HepG2 (cell line): ENCODE measurements around the gene GPATCH3. TPM values are rescaled to one million over a fixed set of nuclear protein-coding genes. Genes with fewer than 3 reads are reported as not detected.

ENCODE experiments used
- CENPX ChIP-seq: sonication (generic); formaldehyde crosslinking; IDR thresholded peaks from 2 replicates; pipeline ENCODE4 v1.9.0; 2021; ENCODE audit warnings: mild to moderate bottlenecking, missing genetic modification reagents, moderate library complexity
- ESRRA ChIP-seq: sonication (generic); formaldehyde crosslinking; IDR thresholded peaks from 2 replicates; pipeline ENCODE4 v1.5.1; 2020; ENCODE audit warnings: mild to moderate bottlenecking, low read depth, missing genetic modification reagents
- HDAC1 ChIP-seq: sonication (generic); formaldehyde crosslinking; IDR thresholded peaks from 2 replicates; pipeline ENCODE4 v1.5.1; 2020; ENCODE audit warnings: mild to moderate bottlenecking, missing genetic modification reagents
- KDM3A ChIP-seq: IDR thresholded peaks from 2 replicates; pipeline ENCODE4 v1.6.1; 2018; ENCODE audit warnings: low read depth, missing compliant biosample characterization
- MED8 ChIP-seq: sonication (generic); formaldehyde crosslinking; IDR thresholded peaks from 2 replicates; pipeline ENCODE4 v1.8.1; 2023; ENCODE audit warnings: mild to moderate bottlenecking, missing genetic modification reagents; ENCODE audit not compliant: insufficient replicate concordance
- NFYC ChIP-seq: IDR thresholded peaks from 2 replicates; pipeline ENCODE4 v1.6.1; 2016; ENCODE audit warnings: missing genetic modification reagents, missing compliant biosample characterization
- RBAK ChIP-seq: sonication (generic); formaldehyde crosslinking; IDR thresholded peaks from 2 replicates; pipeline ENCODE4 v1.5.1; 2020; ENCODE audit warnings: mild to moderate bottlenecking, missing genetic modification reagents
- SIN3A ChIP-seq: IDR thresholded peaks from 2 replicates; pipeline ENCODE4 v1.6.1; 2011; ENCODE audit warnings: low read depth, mild to moderate bottlenecking, control low read depth, low read length, borderline replicate concordance
- SMYD3 ChIP-seq: sonication (generic); formaldehyde crosslinking; IDR thresholded peaks from 2 replicates; pipeline ENCODE4 v1.8.1; 2023; ENCODE audit warnings: mild to moderate bottlenecking, missing genetic modification reagents
- STAG1 ChIP-seq: sonication (generic); formaldehyde crosslinking; IDR thresholded peaks from 2 replicates; pipeline ENCODE4 v1.4.0; 2020; ENCODE audit warnings: missing genetic modification reagents
- ZMYM4 ChIP-seq: sonication (generic); formaldehyde crosslinking; IDR thresholded peaks from 2 replicates; pipeline ENCODE4 v1.8.1; 2023; ENCODE audit warnings: mild to moderate bottlenecking, missing genetic modification reagents
- ZNF207 ChIP-seq: fragments of 450-650 bp; IDR thresholded peaks from 2 replicates; pipeline ENCODE4 v1.6.1; 2016; ENCODE audit warnings: antibody characterized with exemption, borderline replicate concordance
- ZNF44 ChIP-seq: sonication (generic); formaldehyde crosslinking; IDR thresholded peaks from 2 replicates; pipeline ENCODE4 v1.5.1; 2020; ENCODE audit warnings: mild to moderate bottlenecking, missing genetic modification reagents
- ZNF674 ChIP-seq: sonication (generic); formaldehyde crosslinking; IDR thresholded peaks from 2 replicates; pipeline ENCODE4 v1.5.0; 2020; ENCODE audit warnings: low read depth, mild to moderate bottlenecking, missing genetic modification reagents
- ZNF737 ChIP-seq: sonication (generic); formaldehyde crosslinking; IDR thresholded peaks from 2 replicates; pipeline ENCODE4 v1.5.0; 2020; ENCODE audit warnings: missing genetic modification reagents, mild to moderate bottlenecking, borderline replicate concordance
- ZNF761 ChIP-seq: sonication (generic); formaldehyde crosslinking; conservative IDR thresholded peaks from 2 replicates; pipeline ENCODE4 v1.4.0; 2020; ENCODE audit warnings: mild to moderate bottlenecking, missing genetic modification reagents
- polyA plus RNA-seq, 8 experiments: library from polyadenylated mRNA; depleted of rRNA in 3 of 8; stranded (reverse) in 7 of 8; unstranded in 1 of 8; fragments of >200 nt; fragmentation: Illumina TruSeq in 4 of 8; extraction: Trizol in 4 of 8; gene quantifications; 2 replicates each; pipeline versions ENCODE4 v1.2.1 to v1.2.3, GENCODE V29; 2011 to 2016; ENCODE audit warnings: low read depth in 4 of 8, missing spikeins in 1 of 8, mixed read lengths in 1 of 8; ENCODE audit not compliant: insufficient read depth in 1 of 8
- total RNA-seq, 5 experiments: library from RNA; depleted of rRNA; stranded (reverse); fragments of >200 nt; fragmentation: Illumina TruSeq; extraction: Trizol; gene quantifications; 2 replicates each; pipeline ENCODE4 v1.2.3, GENCODE V29; 2016; ENCODE audit warnings: low read depth in 1 of 5
- TF ChIP-seq, protein P1 (sequence below): sonication (generic); formaldehyde crosslinking; IDR thresholded peaks from 2 replicates; pipeline ENCODE4 v1.4.0; 2020; ENCODE audit warnings: low read depth, mild to moderate bottlenecking, missing genetic modification reagents
- TF ChIP-seq, protein P2 (sequence below): sonication (generic); formaldehyde crosslinking; IDR thresholded peaks from 2 replicates; pipeline ENCODE4 v1.8.1; 2023; ENCODE audit warnings: mild to moderate bottlenecking, missing genetic modification reagents
- TF ChIP-seq, protein P3 (sequence below): sonication (generic); formaldehyde crosslinking; IDR thresholded peaks from 2 replicates; pipeline ENCODE4 v1.4.0; 2020; ENCODE audit warnings: missing genetic modification reagents, borderline replicate concordance
- TF ChIP-seq, protein P4 (sequence below), 2 experiments: sonication (generic) in 1 of 2; formaldehyde crosslinking in 1 of 2; IDR thresholded peaks; 2 replicates each; pipeline versions ENCODE4 v1.4.0 to v1.6.1; 2018 to 2020; ENCODE audit warnings: missing genetic modification reagents in 2 of 2, borderline replicate concordance in 1 of 2, low read depth in 1 of 2, mild to moderate bottlenecking in 1 of 2, missing biosample characterization in 1 of 2
- TF ChIP-seq, protein P5 (sequence below): sonication (generic); formaldehyde crosslinking; IDR thresholded peaks from 2 replicates; pipeline ENCODE4 v1.5.0; 2020; ENCODE audit warnings: missing genetic modification reagents

Gene GPATCH3
- total and polyA plus RNA-seq, 2 of the 13 experiments (the other 11 are each of a cell fraction or from before 2014, with no cell fraction given): 8.3 to 11.0 TPM

DNA sequence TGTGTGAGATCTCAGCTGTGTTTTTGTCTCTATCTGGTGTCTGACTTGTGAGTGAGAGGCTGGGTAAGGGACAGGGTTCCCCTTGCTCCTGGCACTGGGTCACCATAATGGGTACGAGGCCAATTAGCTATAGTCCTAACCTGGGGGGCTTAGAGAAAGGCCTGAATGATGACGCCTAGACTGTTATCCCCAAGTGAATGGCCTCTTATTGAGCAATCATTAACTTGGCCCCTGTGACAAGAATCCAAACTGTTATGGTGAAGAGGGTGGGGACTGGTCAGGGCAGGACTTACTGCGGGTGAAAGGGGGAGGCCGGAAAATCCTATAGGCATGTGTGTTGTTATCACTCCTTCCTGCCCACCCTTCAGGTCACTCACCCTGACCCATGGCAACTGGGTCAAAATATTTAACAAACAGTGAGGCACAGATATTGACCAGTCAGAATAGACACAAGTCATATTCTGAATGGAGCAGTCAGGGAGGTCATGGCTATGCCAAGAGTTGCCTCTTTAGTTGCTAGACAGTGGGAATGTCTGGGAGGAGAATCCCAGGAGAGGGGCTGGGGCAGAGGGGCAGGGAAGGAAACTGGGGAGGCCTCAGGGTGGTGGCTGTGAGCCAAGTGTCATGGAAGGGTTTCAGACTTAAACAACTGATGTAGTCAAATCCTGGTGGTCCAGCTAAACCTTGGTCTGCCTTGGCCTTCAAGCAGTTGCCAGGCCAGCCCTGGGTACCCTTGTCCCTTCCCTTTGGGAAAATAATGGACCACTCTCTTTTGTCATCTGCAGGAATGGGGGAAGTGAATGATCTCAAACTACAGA is 10.3 kb upstream of the GPATCH3 start (continued):
- TF ChIP-seq, protein P1, sequence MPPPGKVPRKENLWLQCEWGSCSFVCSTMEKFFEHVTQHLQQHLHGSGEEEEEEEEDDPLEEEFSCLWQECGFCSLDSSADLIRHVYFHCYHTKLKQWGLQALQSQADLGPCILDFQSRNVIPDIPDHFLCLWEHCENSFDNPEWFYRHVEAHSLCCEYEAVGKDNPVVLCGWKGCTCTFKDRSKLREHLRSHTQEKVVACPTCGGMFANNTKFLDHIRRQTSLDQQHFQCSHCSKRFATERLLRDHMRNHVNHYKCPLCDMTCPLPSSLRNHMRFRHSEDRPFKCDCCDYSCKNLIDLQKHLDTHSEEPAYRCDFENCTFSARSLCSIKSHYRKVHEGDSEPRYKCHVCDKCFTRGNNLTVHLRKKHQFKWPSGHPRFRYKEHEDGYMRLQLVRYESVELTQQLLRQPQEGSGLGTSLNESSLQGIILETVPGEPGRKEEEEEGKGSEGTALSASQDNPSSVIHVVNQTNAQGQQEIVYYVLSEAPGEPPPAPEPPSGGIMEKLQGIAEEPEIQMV: no peak
- TF ChIP-seq, protein P2, sequence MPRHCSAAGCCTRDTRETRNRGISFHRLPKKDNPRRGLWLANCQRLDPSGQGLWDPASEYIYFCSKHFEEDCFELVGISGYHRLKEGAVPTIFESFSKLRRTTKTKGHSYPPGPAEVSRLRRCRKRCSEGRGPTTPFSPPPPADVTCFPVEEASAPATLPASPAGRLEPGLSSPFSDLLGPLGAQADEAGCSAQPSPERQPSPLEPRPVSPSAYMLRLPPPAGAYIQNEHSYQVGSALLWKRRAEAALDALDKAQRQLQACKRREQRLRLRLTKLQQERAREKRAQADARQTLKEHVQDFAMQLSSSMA (CRISPR knock-in tag): no peak
- TF ChIP-seq RBAK (0 out of 2 replicates have a peak, but pooled peaks have one; percentile 46), ZNF737 (CRISPR knock-in tag) (no peak; the same call in 1 of the 2 replicates), NFYC (CRISPR knock-in tag) (no peak; the same call in 1 of the 2 replicates), SMYD3 (CRISPR knock-in tag) (no peak), ESRRA (peak; percentile 86), ZNF674 (no peak), SIN3A (peak; percentile 87), ZNF761 (no peak), KDM3A (CRISPR knock-in tag) (no peak), ZNF207 (no peak), ZNF44 (CRISPR knock-in tag) (no peak), CENPX (CRISPR knock-in tag) (no peak), ZMYM4 (CRISPR knock-in tag) (no peak; the same call in 1 of the 2 replicates), STAG1 (peak; percentile 4; the same call in 1 of the 2 replicates), HDAC1 (CRISPR knock-in tag) (peak; percentile 89), MED8 (peak; percentile 90)
- TF ChIP-seq, protein P3, sequence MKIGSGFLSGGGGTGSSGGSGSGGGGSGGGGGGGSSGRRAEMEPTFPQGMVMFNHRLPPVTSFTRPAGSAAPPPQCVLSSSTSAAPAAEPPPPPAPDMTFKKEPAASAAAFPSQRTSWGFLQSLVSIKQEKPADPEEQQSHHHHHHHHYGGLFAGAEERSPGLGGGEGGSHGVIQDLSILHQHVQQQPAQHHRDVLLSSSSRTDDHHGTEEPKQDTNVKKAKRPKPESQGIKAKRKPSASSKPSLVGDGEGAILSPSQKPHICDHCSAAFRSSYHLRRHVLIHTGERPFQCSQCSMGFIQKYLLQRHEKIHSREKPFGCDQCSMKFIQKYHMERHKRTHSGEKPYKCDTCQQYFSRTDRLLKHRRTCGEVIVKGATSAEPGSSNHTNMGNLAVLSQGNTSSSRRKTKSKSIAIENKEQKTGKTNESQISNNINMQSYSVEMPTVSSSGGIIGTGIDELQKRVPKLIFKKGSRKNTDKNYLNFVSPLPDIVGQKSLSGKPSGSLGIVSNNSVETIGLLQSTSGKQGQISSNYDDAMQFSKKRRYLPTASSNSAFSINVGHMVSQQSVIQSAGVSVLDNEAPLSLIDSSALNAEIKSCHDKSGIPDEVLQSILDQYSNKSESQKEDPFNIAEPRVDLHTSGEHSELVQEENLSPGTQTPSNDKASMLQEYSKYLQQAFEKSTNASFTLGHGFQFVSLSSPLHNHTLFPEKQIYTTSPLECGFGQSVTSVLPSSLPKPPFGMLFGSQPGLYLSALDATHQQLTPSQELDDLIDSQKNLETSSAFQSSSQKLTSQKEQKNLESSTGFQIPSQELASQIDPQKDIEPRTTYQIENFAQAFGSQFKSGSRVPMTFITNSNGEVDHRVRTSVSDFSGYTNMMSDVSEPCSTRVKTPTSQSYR (CRISPR knock-in tag): peak; percentile 70; the same call in 1 of the 2 replicates
- TF ChIP-seq, protein P4, sequence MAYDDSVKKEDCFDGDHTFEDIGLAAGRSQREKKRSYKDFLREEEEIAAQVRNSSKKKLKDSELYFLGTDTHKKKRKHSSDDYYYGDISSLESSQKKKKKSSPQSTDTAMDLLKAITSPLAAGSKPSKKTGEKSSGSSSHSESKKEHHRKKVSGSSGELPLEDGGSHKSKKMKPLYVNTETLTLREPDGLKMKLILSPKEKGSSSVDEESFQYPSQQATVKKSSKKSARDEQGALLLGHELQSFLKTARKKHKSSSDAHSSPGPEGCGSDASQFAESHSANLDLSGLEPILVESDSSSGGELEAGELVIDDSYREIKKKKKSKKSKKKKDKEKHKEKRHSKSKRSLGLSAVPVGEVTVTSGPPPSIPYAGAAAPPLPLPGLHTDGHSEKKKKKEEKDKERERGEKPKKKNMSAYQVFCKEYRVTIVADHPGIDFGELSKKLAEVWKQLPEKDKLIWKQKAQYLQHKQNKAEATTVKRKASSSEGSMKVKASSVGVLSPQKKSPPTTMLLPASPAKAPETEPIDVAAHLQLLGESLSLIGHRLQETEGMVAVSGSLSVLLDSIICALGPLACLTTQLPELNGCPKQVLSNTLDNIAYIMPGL (CRISPR knock-in tag; IDR thresholded peaks at IDR 0.05; ENCODE audit: borderline replicate concordance in 1 of 2, low read depth in 1 of 2): peak; percentile 21 to 81; a peak in 2 of 4 replicates
- TF ChIP-seq, protein P5, sequence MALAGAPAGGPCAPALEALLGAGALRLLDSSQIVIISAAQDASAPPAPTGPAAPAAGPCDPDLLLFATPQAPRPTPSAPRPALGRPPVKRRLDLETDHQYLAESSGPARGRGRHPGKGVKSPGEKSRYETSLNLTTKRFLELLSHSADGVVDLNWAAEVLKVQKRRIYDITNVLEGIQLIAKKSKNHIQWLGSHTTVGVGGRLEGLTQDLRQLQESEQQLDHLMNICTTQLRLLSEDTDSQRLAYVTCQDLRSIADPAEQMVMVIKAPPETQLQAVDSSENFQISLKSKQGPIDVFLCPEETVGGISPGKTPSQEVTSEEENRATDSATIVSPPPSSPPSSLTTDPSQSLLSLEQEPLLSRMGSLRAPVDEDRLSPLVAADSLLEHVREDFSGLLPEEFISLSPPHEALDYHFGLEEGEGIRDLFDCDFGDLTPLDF (CRISPR knock-in tag): peak; percentile 50; the same call in 1 of the 2 replicates
